Vagina (tissue), 2 donors: ENCODE results near the gene UBXN4.

ENCODE experiments used
- POLR2A ChIP-seq, 2 donors: fragments of 450-650 bp; IDR thresholded peaks; one replicate each; pipeline ENCODE4 v1.6.1; 2017; ENCODE audit warnings: antibody characterized with exemption in 2 of 2, mild to moderate bottlenecking in 2 of 2, moderate library complexity in 2 of 2
- TF ChIP-seq, protein P1 (sequence below), 3 experiments: fragments of 450-650 bp in 2 of 3; fragments of 200-600 bp in 1 of 3; sonication (generic) in 1 of 3; IDR thresholded peaks; one replicate each; pipeline ENCODE4 v1.5.1; 2017 to 2019; ENCODE audit warnings: antibody characterized with exemption in 3 of 3, mild to moderate bottlenecking in 2 of 3, moderate library complexity in 2 of 3

DNA sequence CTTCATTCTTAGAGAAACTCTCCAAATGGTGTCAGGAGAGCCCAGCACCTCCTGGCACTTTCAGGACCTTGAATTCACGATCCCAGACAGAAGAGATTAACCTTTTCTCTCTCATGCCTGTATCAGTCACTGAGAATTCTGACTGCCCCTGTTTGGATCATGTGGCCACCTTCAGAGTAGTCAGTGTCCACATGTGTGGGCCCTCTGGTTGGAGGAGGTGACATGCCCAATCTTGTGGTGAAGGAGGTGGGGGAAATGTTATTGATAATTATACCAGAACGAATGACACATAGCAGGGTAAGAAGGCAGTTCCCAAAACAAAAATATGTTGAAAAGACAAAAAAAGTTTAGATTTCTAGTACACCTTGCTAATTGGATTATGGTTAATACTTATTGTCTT lies 31.7 kb downstream of the UBXN4 start:
- TF ChIP-seq, protein P1, sequence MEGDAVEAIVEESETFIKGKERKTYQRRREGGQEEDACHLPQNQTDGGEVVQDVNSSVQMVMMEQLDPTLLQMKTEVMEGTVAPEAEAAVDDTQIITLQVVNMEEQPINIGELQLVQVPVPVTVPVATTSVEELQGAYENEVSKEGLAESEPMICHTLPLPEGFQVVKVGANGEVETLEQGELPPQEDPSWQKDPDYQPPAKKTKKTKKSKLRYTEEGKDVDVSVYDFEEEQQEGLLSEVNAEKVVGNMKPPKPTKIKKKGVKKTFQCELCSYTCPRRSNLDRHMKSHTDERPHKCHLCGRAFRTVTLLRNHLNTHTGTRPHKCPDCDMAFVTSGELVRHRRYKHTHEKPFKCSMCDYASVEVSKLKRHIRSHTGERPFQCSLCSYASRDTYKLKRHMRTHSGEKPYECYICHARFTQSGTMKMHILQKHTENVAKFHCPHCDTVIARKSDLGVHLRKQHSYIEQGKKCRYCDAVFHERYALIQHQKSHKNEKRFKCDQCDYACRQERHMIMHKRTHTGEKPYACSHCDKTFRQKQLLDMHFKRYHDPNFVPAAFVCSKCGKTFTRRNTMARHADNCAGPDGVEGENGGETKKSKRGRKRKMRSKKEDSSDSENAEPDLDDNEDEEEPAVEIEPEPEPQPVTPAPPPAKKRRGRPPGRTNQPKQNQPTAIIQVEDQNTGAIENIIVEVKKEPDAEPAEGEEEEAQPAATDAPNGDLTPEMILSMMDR (IDR thresholded peaks at IDR 0.05), result no peak
- TF ChIP-seq POLR2A (IDR thresholded peaks at IDR 0.05), result no peak
